NK-92 (cell line): ENCODE measurements around the gene YES1.
"Not testable (repeated sequence)": the region's sequence is repeated elsewhere in the genome, so short reads cannot be mapped to it uniquely, and the experiment has no call there.

Experiments used
- DNase-seq: peaks from one replicate; lab custom pipeline; 2025; ENCODE audit not compliant: unreplicated experiment; lab: John Stamatoyannopoulos, UW

The YES1 gene

GRCh38 chr18:785242-785641 is 26.8 kb downstream of the YES1 start:
- no peak for DNase-seq

GRCh38 chr18:784470-785172 is 27.4 kb downstream of the YES1 start:
- DNase-seq: no peak

GRCh38 chr18:778194-778927 is 33.7 kb downstream of the YES1 start:
- DNase-seq: no peak

GRCh38 chr18:777021-777420 is 35.0 kb downstream of the YES1 start:
- no peak for DNase-seq

GRCh38 chr18:776044-776443 is 36.0 kb downstream of the YES1 start:
- not testable (repeated sequence) for DNase-seq

GRCh38 chr18:774811-775210 is 37.2 kb downstream of the YES1 start:
- DNase-seq: no peak

- DNase-seq: no peak
These were observed 37.9 kb downstream of the YES1 start for GRCh38 chr18:773980-774624.

GRCh38 chr18:770583-770961 is 41.5 kb downstream of the YES1 start:
- no peak for DNase-seq

- DNase-seq: no peak
These were observed 44.1 kb downstream of the YES1 start for GRCh38 chr18:767961-768360.

GRCh38 chr18:767084-767882 is 44.8 kb downstream of the YES1 start:
- DNase-seq: no peak

GRCh38 chr18:766550-766860 is 45.5 kb downstream of the YES1 start:
- DNase-seq: no peak

GRCh38 chr18:765764-766549 is 46.1 kb downstream of the YES1 start:
- no peak for DNase-seq

- DNase-seq: not testable (repeated sequence)
These were observed 52.2 kb downstream of the YES1 start for GRCh38 chr18:759864-760263.

- no peak for DNase-seq
These were observed 56.5 kb downstream of the YES1 start for GRCh38 chr18:755506-755905.

- no peak for DNase-seq
These were observed 57.4 kb downstream of the YES1 start for GRCh38 chr18:754656-755055.

GRCh38 chr18:750456-750855 is 61.6 kb downstream of the YES1 start:
- no peak for DNase-seq

GRCh38 chr18:744832-745597 is 67.0 kb downstream of the YES1 start:
- no peak for DNase-seq

GRCh38 chr18:741931-742512 is 70.0 kb downstream of the YES1 start:
- no peak for DNase-seq

- DNase-seq: no peak
These were observed 79.7 kb downstream of the YES1 start for GRCh38 chr18:732371-732770.

- no peak for DNase-seq
These were observed 80.9 kb downstream of the YES1 start for GRCh38 chr18:731185-731584.
